Fibroblast of lung (primary cell): Measurements from ENCODE around the gene ANKFN1. TPM values are rescaled to one million over a fixed set of nuclear protein-coding genes. Genes with fewer than 3 reads are reported as not detected.

Source experiments
- DNase-seq, 2 donors: peaks; one replicate each; pipeline versions ENCODE4 v3.0.0 to v3.0.0-alpha.2; 2010; ENCODE audit warnings: low read depth in 2 of 2
- H2AFZ ChIP-seq: 2 replicates; pipeline ENCODE4 v1.5.1; 2012; ENCODE audit warnings: low read length, control low read depth, inconsistent platforms
- H3K27ac ChIP-seq: 2 replicates; pipeline ENCODE4 v1.5.1; 2011; ENCODE audit warnings: low read length, control low read depth; ENCODE audit not compliant: insufficient read depth
- H3K27me3 ChIP-seq: 2 replicates; pipeline ENCODE4 v1.5.1; 2011; ENCODE audit warnings: mild to moderate bottlenecking, low read length; ENCODE audit not compliant: control insufficient read depth, insufficient read depth
- H3K36me3 ChIP-seq: 2 replicates; pipeline ENCODE4 v1.5.1; 2011; ENCODE audit warnings: low read length; ENCODE audit not compliant: control insufficient read depth, insufficient read depth
- H3K4me1 ChIP-seq: 2 replicates; pipeline ENCODE4 v1.5.1; 2011; ENCODE audit warnings: low read length; ENCODE audit not compliant: control insufficient read depth, insufficient read depth; ENCODE audit errors: extremely low read depth
- H3K4me2 ChIP-seq: 2 replicates; pipeline ENCODE4 v1.5.1; 2011; ENCODE audit warnings: low read length, control low read depth; ENCODE audit not compliant: insufficient read depth; ENCODE audit errors: extremely low read depth
- H3K4me3 ChIP-seq, 4 experiments: fragments of 200-600 bp in 1 of 4; sonication (generic) in 1 of 4; replicated peaks in 1 of 4; 2 replicates each; pipeline ENCODE4 v1.5.1; 2011 to 2016; ENCODE audit warnings: low read length in 4 of 4, low read depth in 3 of 4, mild to moderate bottlenecking in 3 of 4, control low read depth in 2 of 4, inconsistent platforms in 1 of 4, mixed read lengths in 1 of 4; ENCODE audit not compliant: insufficient read depth in 1 of 4; ENCODE audit errors: control extremely low read depth in 1 of 4
- H3K79me2 ChIP-seq: 2 replicates; pipeline ENCODE4 v1.5.1; 2012; ENCODE audit warnings: mild to moderate bottlenecking, low read length, inconsistent platforms; ENCODE audit not compliant: control insufficient read depth, insufficient read depth
- H3K9ac ChIP-seq: 2 replicates; pipeline ENCODE4 v1.5.1; 2011; ENCODE audit warnings: mild to moderate bottlenecking, low read length, control low read depth; ENCODE audit not compliant: insufficient read depth
- H3K9me3 ChIP-seq: 2 replicates; pipeline ENCODE4 v1.5.1; 2012; ENCODE audit warnings: low read depth, low read length; ENCODE audit not compliant: control insufficient read depth, insufficient read depth
- H4K20me1 ChIP-seq: 2 replicates; pipeline ENCODE4 v1.5.1; 2011; ENCODE audit warnings: low read length; ENCODE audit not compliant: control insufficient read depth, insufficient read depth; ENCODE audit errors: extremely low read depth
- CTCF ChIP-seq, 2 donors: IDR thresholded peaks in 1 of 2; conservative IDR thresholded peaks in 1 of 2; 1 replicate in 1 of 2; 2 replicates in 1 of 2; pipeline ENCODE4 v1.5.1; 2011 to 2012; ENCODE audit warnings: low read length in 2 of 2, control low read depth in 1 of 2, inconsistent platforms in 1 of 2, low read depth in 1 of 2, mild to moderate bottlenecking in 1 of 2
- EZH2 ChIP-seq: IDR thresholded peaks from 2 replicates; pipeline ENCODE4 v1.5.1; 2012; ENCODE audit warnings: low read length, control low read depth, mild to moderate bottlenecking; ENCODE audit errors: missing control alignments
- polyA plus RNA-seq, 2 donors: library from polyadenylated mRNA; depleted of rRNA in 1 of 2; stranded (reverse) in 1 of 2; unstranded in 1 of 2; fragments of >200 nt; gene quantifications; 2 replicates each; pipeline ENCODE4 v1.2.1, GENCODE V29; 2011 to 2012; ENCODE audit warnings: missing spikeins in 1 of 2
- total RNA-seq: library from RNA; depleted of rRNA; stranded (reverse); fragments of >200 nt; gene quantifications from 2 replicates; pipeline ENCODE4 v1.2.1, GENCODE V29; 2014

ANKFN1 gene
- total and polyA plus RNA-seq, 2 donors (not counting 1 experiment from before 2014, with no cell fraction given): 0.19 TPM; not detected in 1

DNA sequence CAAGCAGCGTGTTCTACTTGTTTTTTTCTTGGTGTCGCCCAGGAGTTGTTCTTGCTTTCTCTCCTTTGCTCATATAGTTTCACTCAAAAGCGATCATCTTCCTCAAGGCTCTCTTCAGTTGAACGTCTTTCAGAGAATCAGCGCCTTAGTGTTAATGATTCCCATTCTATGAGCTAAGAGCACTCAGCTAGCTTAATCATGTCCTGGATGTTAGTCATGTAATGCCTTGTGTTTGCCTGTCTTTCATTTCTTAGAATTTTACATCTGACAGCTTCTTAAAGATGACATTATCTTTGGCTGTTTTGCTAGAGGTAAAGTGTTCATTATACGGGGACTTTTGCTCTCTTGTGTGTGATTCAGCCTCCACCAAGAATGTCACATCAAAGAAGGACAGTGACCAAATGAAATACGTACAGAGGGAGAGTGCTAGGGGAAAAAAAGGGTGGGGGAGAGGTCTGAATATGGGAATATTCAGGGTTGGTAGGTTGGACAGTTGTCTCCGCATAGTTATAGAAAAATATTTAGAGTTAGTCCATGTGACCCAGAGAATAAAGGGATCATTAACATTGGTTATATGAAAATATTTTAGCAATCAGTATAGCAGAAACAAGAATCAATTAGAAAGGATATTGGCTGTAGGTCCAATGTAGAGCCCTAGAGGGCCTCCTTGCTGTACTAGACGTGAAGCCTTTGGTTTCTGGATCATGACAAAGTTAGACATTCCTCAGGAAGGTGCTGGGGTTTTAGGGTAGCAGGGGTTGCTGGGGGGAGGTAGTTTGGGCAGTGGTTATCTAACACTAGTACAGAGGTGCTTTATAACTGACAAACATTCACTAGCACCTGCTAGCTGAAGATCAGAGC, 31.9 kb upstream of the ANKFN1 start:
- Histone ChIP-seq H3K27me3 (no peaks in the 10 kb centered on the region), H3K4me1 (no peaks in the 10 kb centered on the region), H3K9me3 (no peaks in the 10 kb centered on the region), H3K4me3 (no peak overlapping the region), H4K20me1 (no peaks in the 10 kb centered on the region), H2AFZ (no peak overlapping the region), H3K79me2 (no peaks in the 10 kb centered on the region), H3K36me3 (no peaks in the 10 kb centered on the region), H3K4me2 (no peak overlapping the region), H3K9ac (no peak overlapping the region), H3K27ac (no peak overlapping the region)
- DNase-seq: no peak
- TF ChIP-seq CTCF (conservative IDR thresholded peaks at IDR 0.05 in 1 of 2, IDR thresholded peaks at IDR 0.05 in 1 of 2; ENCODE audit: low read depth in 1 of 2, low read length in 2 of 2) (peak; percentile 11 to 13), EZH2 (no peak)

- H3K27me3 ChIP-seq: no peaks in the 10 kb centered on the region
- no peaks in the 10 kb centered on the region for H3K9me3 ChIP-seq
- no peaks in the 10 kb centered on the region for H3K79me2 ChIP-seq
- H2AFZ ChIP-seq: no peak overlapping the region
- TF ChIP-seq EZH2: no peak
- peak; percentile 71 to 78 for TF ChIP-seq CTCF (conservative IDR thresholded peaks at IDR 0.05 in 1 of 2, IDR thresholded peaks at IDR 0.05 in 1 of 2; ENCODE audit: low read depth in 1 of 2, low read length in 2 of 2)
- no peak overlapping the region for H3K27ac ChIP-seq
- no peaks in the 10 kb centered on the region for H4K20me1 ChIP-seq
- no peak overlapping the region for H3K4me2 ChIP-seq
- no peaks in the 10 kb centered on the region for H3K4me1 ChIP-seq
- DNase-seq: peak; percentile 61 to 68
- no peak overlapping the region for H3K4me3 ChIP-seq
- no peaks in the 10 kb centered on the region for H3K36me3 ChIP-seq
- H3K9ac ChIP-seq: no peak overlapping the region
Observed at GRCh38 chr17:56125830-56126819, 27.1 kb upstream of the ANKFN1 start.

DNA sequence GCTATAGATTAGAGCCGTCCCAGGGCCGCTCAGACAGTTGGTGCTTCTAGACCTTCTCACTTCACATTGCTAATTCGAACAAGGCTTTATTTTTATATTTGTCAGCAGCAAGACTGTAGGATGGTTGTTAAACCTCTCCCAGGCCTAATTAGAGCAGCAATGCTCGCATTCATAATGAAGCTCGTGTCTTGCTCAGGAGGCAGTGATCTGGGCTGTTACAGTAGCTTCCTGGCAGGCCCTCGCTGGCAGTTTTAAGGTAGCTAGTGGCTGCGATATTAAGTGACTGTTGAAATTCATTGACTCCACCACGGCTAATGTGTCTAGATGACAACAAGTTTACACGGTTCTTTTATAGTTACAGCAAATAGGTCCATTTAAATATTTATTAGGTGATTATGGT, 23.2 kb upstream of the ANKFN1 start:
- Histone ChIP-seq H3K9me3 (no peaks in the 10 kb centered on the region), H2AFZ (no peak overlapping the region), H3K4me3 (no peak overlapping the region), H3K9ac (no peak overlapping the region), H3K4me1 (no peaks in the 10 kb centered on the region), H3K36me3 (no peaks in the 10 kb centered on the region), H3K4me2 (no peak overlapping the region), H3K27me3 (no peaks in the 10 kb centered on the region), H3K27ac (no peak overlapping the region), H3K79me2 (no peaks in the 10 kb centered on the region), H4K20me1 (no peaks in the 10 kb centered on the region)
- no peak for TF ChIP-seq CTCF (conservative IDR thresholded peaks at IDR 0.05 in 1 of 2, IDR thresholded peaks at IDR 0.05 in 1 of 2; ENCODE audit: low read depth in 1 of 2, low read length in 2 of 2)
- TF ChIP-seq EZH2: no peak
- DNase-seq: no peak
